Ishikawa (cell line): ENCODE results near the gene SINHCAF.

Experiments used
- CEBPB ChIP-seq: IDR thresholded peaks from 2 replicates; pipeline ENCODE4 v1.6.1; 2012
- CREB1 ChIP-seq: IDR thresholded peaks from 2 replicates; pipeline ENCODE4 v1.6.1; 2012; ENCODE audit warnings: low read depth
- EGR1 ChIP-seq: IDR thresholded peaks from 2 replicates; pipeline ENCODE4 v1.6.1; 2012
- EP300 ChIP-seq: IDR thresholded peaks from 2 replicates; pipeline ENCODE4 v1.6.1; 2012; ENCODE audit warnings: borderline replicate concordance
- FOXM1 ChIP-seq: IDR thresholded peaks from 2 replicates; pipeline ENCODE4 v1.6.1; 2012; ENCODE audit warnings: low read depth, borderline replicate concordance
- NFIC ChIP-seq: IDR thresholded peaks from 2 replicates; pipeline ENCODE4 v1.6.1; 2012
- RAD21 ChIP-seq: IDR thresholded peaks from 2 replicates; pipeline ENCODE4 v1.6.1; 2012; ENCODE audit warnings: low read depth
- TAF1 ChIP-seq: IDR thresholded peaks from 2 replicates; pipeline ENCODE4 v1.6.1; 2012; ENCODE audit warnings: low read depth, mild to moderate bottlenecking
- TCF12 ChIP-seq: IDR thresholded peaks from 2 replicates; pipeline ENCODE4 v1.6.1; 2012; ENCODE audit warnings: low read depth
- TEAD4 ChIP-seq: IDR thresholded peaks from 2 replicates; pipeline ENCODE4 v1.6.1; 2012
- YY1 ChIP-seq: IDR thresholded peaks from 2 replicates; pipeline ENCODE4 v1.6.1; 2012; ENCODE audit warnings: low read depth
- ZBTB7A ChIP-seq: IDR thresholded peaks from 2 replicates; pipeline ENCODE4 v1.6.1; 2012; ENCODE audit warnings: low read depth
- TF ChIP-seq, protein P1 (sequence below): IDR thresholded peaks from 2 replicates; pipeline ENCODE4 v1.6.1; 2012
- TF ChIP-seq, protein P2 (sequence below): IDR thresholded peaks from 2 replicates; pipeline ENCODE4 v1.6.1; 2012
- TF ChIP-seq, protein P3 (sequence below): IDR thresholded peaks from 2 replicates; pipeline ENCODE4 v1.6.1; 2012; ENCODE audit warnings: low read depth, mild to moderate bottlenecking

Gene SINHCAF

DNA sequence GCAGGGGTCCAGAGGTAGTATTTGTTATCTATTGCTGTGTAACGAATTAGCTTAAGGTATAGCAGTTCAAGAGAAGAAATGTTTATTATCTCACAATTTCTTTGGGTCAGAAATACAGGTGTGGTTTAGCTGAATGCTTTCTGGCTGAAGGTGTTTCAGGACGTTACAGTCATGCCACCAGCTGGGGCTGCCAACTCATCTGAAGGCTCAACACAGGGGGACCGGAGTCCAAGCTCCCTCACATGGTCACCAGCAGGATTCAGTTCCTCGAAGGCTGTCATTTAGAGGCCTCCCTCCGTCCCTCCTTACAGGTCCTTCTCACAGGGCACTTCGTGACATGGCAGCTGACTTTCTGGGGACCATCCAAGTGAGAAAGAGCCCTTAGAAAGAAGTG lies 37.5 kb upstream of the SINHCAF start:
- no peak for TF ChIP-seq CEBPB
- no peak for TF ChIP-seq RAD21
- TF ChIP-seq EP300: no peak
- no peak for TF ChIP-seq CREB1
- TF ChIP-seq ZBTB7A: no peak
- no peak for TF ChIP-seq EGR1
- TF ChIP-seq, protein P1, sequence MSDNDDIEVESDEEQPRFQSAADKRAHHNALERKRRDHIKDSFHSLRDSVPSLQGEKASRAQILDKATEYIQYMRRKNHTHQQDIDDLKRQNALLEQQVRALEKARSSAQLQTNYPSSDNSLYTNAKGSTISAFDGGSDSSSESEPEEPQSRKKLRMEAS: no peak
- TF ChIP-seq, protein P2, sequence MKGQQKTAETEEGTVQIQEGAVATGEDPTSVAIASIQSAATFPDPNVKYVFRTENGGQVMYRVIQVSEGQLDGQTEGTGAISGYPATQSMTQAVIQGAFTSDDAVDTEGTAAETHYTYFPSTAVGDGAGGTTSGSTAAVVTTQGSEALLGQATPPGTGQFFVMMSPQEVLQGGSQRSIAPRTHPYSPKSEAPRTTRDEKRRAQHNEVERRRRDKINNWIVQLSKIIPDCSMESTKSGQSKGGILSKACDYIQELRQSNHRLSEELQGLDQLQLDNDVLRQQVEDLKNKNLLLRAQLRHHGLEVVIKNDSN: no peak
- TF ChIP-seq FOXM1: no peak
- TF ChIP-seq TAF1: no peak
- no peak for TF ChIP-seq NFIC
- no peak for TF ChIP-seq YY1
- TF ChIP-seq, protein P3, sequence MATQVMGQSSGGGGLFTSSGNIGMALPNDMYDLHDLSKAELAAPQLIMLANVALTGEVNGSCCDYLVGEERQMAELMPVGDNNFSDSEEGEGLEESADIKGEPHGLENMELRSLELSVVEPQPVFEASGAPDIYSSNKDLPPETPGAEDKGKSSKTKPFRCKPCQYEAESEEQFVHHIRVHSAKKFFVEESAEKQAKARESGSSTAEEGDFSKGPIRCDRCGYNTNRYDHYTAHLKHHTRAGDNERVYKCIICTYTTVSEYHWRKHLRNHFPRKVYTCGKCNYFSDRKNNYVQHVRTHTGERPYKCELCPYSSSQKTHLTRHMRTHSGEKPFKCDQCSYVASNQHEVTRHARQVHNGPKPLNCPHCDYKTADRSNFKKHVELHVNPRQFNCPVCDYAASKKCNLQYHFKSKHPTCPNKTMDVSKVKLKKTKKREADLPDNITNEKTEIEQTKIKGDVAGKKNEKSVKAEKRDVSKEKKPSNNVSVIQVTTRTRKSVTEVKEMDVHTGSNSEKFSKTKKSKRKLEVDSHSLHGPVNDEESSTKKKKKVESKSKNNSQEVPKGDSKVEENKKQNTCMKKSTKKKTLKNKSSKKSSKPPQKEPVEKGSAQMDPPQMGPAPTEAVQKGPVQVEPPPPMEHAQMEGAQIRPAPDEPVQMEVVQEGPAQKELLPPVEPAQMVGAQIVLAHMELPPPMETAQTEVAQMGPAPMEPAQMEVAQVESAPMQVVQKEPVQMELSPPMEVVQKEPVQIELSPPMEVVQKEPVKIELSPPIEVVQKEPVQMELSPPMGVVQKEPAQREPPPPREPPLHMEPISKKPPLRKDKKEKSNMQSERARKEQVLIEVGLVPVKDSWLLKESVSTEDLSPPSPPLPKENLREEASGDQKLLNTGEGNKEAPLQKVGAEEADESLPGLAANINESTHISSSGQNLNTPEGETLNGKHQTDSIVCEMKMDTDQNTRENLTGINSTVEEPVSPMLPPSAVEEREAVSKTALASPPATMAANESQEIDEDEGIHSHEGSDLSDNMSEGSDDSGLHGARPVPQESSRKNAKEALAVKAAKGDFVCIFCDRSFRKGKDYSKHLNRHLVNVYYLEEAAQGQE: no peak
- no peak for TF ChIP-seq TEAD4
- no peak for TF ChIP-seq TCF12

DNA sequence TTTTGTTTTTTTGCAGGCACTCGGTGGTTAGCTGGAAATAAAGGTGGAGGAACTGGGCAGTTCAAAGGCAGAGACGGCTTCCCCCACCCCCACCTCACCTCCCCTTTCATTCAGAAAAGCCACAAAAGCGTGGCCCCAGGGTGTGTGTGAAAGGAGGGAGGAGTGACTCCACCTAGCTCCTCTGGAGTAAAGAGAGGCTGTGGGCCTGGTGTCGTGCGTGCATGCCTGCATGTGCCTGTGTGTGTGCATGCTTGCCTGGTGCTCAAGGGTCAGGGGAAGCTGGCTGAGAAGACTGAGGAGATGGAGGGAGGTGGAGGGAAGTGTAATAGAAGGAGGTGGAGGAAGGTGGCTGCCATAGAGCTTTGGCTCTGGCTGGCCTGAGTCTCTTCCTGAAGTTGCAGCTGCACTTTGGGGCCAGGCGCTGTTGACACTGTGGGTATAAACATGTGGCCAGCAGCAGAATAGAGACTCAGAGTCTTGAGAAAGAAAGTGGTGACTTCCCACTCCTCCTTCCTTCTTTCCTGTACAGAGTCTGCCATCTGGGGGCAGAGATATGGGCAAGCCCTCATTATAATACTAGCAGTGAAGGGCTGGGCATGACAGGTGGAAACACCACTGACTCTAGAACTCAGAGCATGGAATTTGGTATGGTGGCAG lies 36.9 kb upstream of the SINHCAF start:
- TF ChIP-seq ZBTB7A: peak; percentile 19; the same call in 1 of the 2 replicates
- TF ChIP-seq TCF12: 0 out of 2 replicates have a peak, but pooled peaks have one; percentile 42
- TF ChIP-seq, protein P1: peak; percentile 92
- peak; percentile 51 for TF ChIP-seq RAD21
- no peak for TF ChIP-seq FOXM1
- peak; percentile 42; the same call in 1 of the 2 replicates for TF ChIP-seq TEAD4
- TF ChIP-seq TAF1: no peak
- TF ChIP-seq CREB1: no peak
- TF ChIP-seq CEBPB: no peak

DNA sequence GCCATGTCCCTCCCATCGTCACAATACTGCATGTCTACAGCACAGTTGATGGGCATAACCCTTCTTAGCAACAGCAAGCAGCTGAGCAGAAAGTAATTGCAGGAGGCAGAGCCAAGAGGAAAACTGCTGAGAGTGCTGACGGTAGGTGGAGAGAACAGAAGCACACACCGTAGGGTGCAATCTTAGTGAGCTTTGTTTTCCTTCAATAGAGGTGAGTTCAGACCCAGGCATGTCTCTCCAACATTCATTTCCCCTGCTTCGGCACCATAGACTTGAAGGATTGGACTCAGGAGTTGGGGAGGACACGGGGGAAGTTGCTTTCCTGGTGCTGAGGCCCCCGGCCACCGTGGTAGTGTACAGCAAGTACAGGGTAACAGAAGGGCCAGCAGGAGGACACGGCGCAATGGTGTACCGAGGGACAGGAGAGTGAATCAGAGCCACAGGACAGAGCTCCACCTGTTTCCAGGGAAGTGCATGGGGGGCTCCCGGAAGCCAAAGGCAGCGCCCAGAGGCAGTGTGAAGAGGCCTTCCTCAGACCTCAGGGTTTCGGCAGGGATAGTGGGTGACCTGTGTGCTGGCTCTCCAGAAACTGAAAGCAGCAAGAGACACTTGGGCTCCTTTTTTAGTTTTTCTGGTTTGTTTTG lies 36.3 kb upstream of the SINHCAF start:
- peak; percentile 41; the same call in 1 of the 2 replicates for TF ChIP-seq NFIC
- no peak for TF ChIP-seq FOXM1
- TF ChIP-seq EP300: no peak
- TF ChIP-seq, protein P1: peak; percentile 21; the same call in 1 of the 2 replicates
- peak; percentile 1; the same call in 1 of the 2 replicates for TF ChIP-seq RAD21
- no peak for TF ChIP-seq CREB1
- TF ChIP-seq YY1: peak; percentile 29; the same call in 1 of the 2 replicates
- TF ChIP-seq ZBTB7A: 0 out of 2 replicates have a peak, but pooled peaks have one; percentile 25

DNA sequence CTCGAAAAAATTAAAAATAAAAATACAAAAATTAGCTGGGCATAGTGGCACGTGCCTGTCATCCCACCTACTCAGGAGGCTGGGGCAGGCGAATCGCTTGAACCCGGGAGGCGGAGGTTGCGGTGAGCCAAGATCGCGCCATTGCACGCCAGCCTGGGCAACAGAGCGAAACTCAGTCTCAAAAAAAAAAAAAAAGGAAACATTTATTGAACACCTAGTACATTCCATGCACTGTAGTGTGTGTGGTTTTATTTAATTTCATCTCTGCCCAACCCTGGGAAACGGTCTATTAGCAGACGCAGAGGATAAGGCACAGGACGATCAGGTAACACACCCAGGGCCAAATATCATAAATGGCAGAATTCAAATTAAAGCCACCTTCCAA lies 35.8 kb upstream of the SINHCAF start:
- TF ChIP-seq, protein P1: no peak
- TF ChIP-seq RAD21 (no peak), ZBTB7A (no peak), TEAD4 (no peak), EGR1 (no peak), EP300 (no peak), NFIC (no peak), TAF1 (no peak), TCF12 (no peak), FOXM1 (no peak), YY1 (no peak), CEBPB (no peak), CREB1 (no peak)
- TF ChIP-seq, protein P3: no peak
- TF ChIP-seq, protein P2: no peak

DNA sequence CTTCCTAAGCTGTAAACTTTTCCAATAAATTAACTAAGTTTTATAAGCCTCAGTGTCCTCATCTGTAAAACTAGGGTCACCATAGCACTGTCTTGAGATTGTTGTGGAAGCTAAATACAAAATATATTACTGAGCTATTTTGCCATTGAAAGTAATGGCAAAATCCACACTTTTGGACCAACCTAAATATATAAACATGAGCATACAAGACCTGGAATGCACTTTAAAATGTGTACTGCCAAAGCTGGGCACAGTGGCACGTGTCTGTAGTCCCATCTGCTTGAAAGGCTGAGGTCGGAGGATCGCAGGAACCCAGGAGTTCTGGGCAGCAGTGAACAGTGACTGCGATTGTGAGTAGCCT lies 29.8 kb upstream of the SINHCAF start:
- TF ChIP-seq EP300 (no peak), NFIC (no peak), ZBTB7A (no peak), FOXM1 (no peak), CREB1 (no peak), TCF12 (no peak)
- TF ChIP-seq, protein P2: no peak
- TF ChIP-seq, protein P3: no peak
